CD8-positive, alpha-beta memory T cell (primary cell): ENCODE measurements around the gene COL19A1. TPM values are rescaled to one million over a fixed set of nuclear protein-coding genes. Genes with fewer than 3 reads are reported as not detected.

Source experiments
- CTCF ChIA-PET: fragments of 350-600 bp; sonication (Branson Sonifier 250); formaldehyde crosslinking; loops from one replicate; lab custom pipeline; 2021; ENCODE audit warnings: antibody characterized with exemption; lab: Charles Lee
- POLR2A ChIA-PET: fragments of 350-600 bp; sonication (Branson Sonifier 250); formaldehyde crosslinking; loops from one replicate; lab custom pipeline; 2021; ENCODE audit warnings: antibody characterized with exemption; lab: Charles Lee
- DNase-seq, 5 donors: peaks; one replicate each; pipeline versions ENCODE4 v3.0.0 to v3.0.0-alpha.2; 2020 to 2022; ENCODE audit warnings: mixed read lengths in 1 of 5
- H3K27ac ChIP-seq: one replicate; pipeline ENCODE4 v1.7.0; 2013; ENCODE audit warnings: low read depth, mild to moderate bottlenecking, low read length, moderate library complexity
- H3K27me3 ChIP-seq: 2 replicates; pipeline ENCODE4 v1.7.0; 2013; ENCODE audit warnings: low read length, mild to moderate bottlenecking; ENCODE audit not compliant: insufficient read depth, poor library complexity, severe bottlenecking
- H3K36me3 ChIP-seq: 2 replicates; pipeline ENCODE4 v1.7.0; 2013; ENCODE audit warnings: mild to moderate bottlenecking, low read length, moderate library complexity; ENCODE audit not compliant: insufficient read depth
- H3K4me1 ChIP-seq: 2 replicates; pipeline ENCODE4 v1.7.0; 2013; ENCODE audit warnings: mild to moderate bottlenecking, low read length, moderate library complexity; ENCODE audit not compliant: insufficient read depth
- H3K4me3 ChIP-seq: 2 replicates; pipeline ENCODE4 v1.7.0; 2013; ENCODE audit warnings: mild to moderate bottlenecking, low read length
- H3K9me3 ChIP-seq: 2 replicates; pipeline ENCODE4 v1.7.0; 2013; ENCODE audit warnings: mild to moderate bottlenecking, low read length
- H3K27ac Mint-ChIP-seq, 8 donors: one replicate each; pipeline ENCODE4 v1.8.0; 2020 to 2021; ENCODE audit warnings: mixed read lengths in 8 of 8, mild to moderate bottlenecking in 6 of 8, inconsistent platforms in 3 of 8, moderate library complexity in 3 of 8
- H3K27me3 Mint-ChIP-seq, 2 donors: one replicate each; pipeline ENCODE4 v1.8.0; 2020 to 2021; ENCODE audit warnings: mixed read lengths in 2 of 2, mild to moderate bottlenecking in 1 of 2, moderate library complexity in 1 of 2
- H3K36me3 Mint-ChIP-seq, 3 donors: one replicate each; pipeline ENCODE4 v1.8.0; 2020 to 2021; ENCODE audit warnings: mixed read lengths in 3 of 3, inconsistent platforms in 1 of 3, mild to moderate bottlenecking in 1 of 3
- H3K4me1 Mint-ChIP-seq, 3 donors: one replicate each; pipeline ENCODE4 v1.8.0; 2020 to 2021; ENCODE audit warnings: mixed read lengths in 3 of 3, inconsistent platforms in 1 of 3, mild to moderate bottlenecking in 1 of 3
- H3K4me3 Mint-ChIP-seq, 7 donors: one replicate each; pipeline ENCODE4 v1.8.0; 2020 to 2021; ENCODE audit warnings: mixed read lengths in 7 of 7, mild to moderate bottlenecking in 6 of 7, moderate library complexity in 4 of 7, inconsistent platforms in 2 of 7
- H3K9me3 Mint-ChIP-seq, 5 donors: one replicate each; pipeline ENCODE4 v1.8.0; 2020 to 2022; ENCODE audit warnings: mixed read lengths in 5 of 5, mild to moderate bottlenecking in 3 of 5, moderate library complexity in 2 of 5, inconsistent platforms in 1 of 5
- polyA plus RNA-seq: library from polyadenylated mRNA; unstranded; fragments of 300-500 nt; fragmentation: Illumina TruSeq; gene quantifications from one replicate; pipeline ENCODE4 v1.2.3, GENCODE V29; 2021
- total RNA-seq, 2 experiments: library from RNA; stranded (reverse); gene quantifications; one replicate each; pipeline ENCODE4 v1.2.3, GENCODE V29; 2021

COL19A1 gene
- total and polyA plus RNA-seq, 3 experiments from 2014 or later = 0.07 to 0.33 TPM; not detected in 1

DNA sequence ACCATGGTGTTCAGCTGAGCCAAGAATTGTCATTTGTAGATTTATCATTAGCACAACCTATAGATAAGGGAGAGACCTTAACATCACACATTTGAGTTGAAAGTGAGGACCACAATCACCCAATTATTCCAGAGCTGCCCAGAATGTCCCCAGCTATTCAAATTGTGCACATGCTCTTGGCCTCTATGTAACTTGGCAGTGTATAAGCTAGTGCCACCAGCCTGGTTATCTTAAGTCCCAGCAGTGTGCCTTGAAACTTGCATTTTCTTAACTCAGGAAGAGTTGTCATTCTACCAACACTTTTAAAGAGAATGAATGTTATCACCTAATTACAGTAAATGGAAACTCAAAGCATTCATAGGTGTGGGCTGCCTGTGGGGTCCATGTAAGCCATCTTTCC is 245.4 kb downstream of the COL19A1 start:
- no peak overlapping the region for H3K4me3 Mint-ChIP-seq
- DNase-seq = no peak
- Histone ChIP-seq H3K27me3 (no peaks in the 10 kb centered on the region), H3K36me3 (no peaks in the 10 kb centered on the region), H3K27ac (no peak overlapping the region), H3K4me1 (no peaks in the 10 kb centered on the region), H3K9me3 (no peaks in the 10 kb centered on the region), H3K4me3 (no peak overlapping the region)
- peaks cover 0 to 6% of the 10 kb centered on the region in 2 donors for H3K27me3 Mint-ChIP-seq
- ChIA-PET POLR2A (no interaction called here), CTCF (no interaction called here)
- H3K27ac Mint-ChIP-seq = no peak overlapping the region
- no peaks in the 10 kb centered on the region for H3K9me3 Mint-ChIP-seq
- H3K36me3 Mint-ChIP-seq = no peaks in the 10 kb centered on the region
- H3K4me1 Mint-ChIP-seq = no peaks in the 10 kb centered on the region

DNA sequence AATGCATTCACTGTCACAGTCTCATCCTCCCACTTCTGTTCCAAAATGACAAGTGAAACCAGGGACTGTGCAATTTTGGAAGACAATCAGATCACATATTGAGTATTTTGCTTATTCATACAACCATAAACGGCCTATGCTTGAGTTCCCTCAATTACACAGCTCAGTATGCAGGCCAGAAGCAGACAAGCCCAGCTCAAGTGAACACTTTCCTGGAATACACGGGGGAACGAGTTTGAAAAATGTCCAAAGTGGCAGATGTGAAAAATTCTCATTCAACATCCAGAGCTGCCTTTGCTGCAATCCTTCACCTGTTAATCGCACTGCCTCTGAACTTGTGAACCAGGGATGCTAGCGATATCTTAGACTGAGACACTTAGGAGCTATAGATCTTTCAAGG is 246.4 kb downstream of the COL19A1 start:
- ChIA-PET CTCF (no interaction called here), POLR2A (no interaction called here)
- no peaks in the 10 kb centered on the region for H3K4me1 ChIP-seq
- Mint-ChIP-seq H3K4me1 (no peaks in the 10 kb centered on the region), H3K36me3 (no peaks in the 10 kb centered on the region), H3K4me3 (no peak overlapping the region), H3K27ac (peak overlapping the region in 1 of 8 donors; percentile 18), H3K9me3 (no peaks in the 10 kb centered on the region), H3K27me3 (peaks cover 0 to 6% of the 10 kb centered on the region in 2 donors)
- no peaks in the 10 kb centered on the region for H3K9me3 ChIP-seq
- H3K27me3 ChIP-seq = no peaks in the 10 kb centered on the region
- no peak overlapping the region for H3K4me3 ChIP-seq
- H3K27ac ChIP-seq = no peak overlapping the region
- no peaks in the 10 kb centered on the region for H3K36me3 ChIP-seq
- no peak for DNase-seq

DNA sequence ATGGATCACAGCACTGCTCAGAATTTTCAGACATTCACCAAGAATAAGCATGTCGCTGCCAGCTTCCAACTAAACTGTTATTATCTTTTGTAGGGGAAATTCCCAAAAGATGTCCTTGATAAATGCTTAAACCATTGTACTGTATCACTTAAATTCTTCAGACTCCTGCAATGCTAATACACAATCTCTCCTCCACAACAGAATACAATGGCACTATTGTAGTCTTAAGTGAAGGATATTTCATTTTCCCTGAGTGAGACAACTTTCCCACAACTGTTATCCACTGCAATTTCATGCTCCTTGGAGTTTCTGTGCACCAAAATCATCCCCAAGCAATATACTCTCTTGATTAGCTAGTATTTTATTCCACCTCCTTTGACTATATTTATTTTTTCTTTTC is 246.8 kb downstream of the COL19A1 start:
- Histone ChIP-seq H3K4me3 (no peak overlapping the region), H3K36me3 (no peaks in the 10 kb centered on the region), H3K9me3 (no peaks in the 10 kb centered on the region), H3K4me1 (no peaks in the 10 kb centered on the region), H3K27ac (no peak overlapping the region), H3K27me3 (no peaks in the 10 kb centered on the region)
- ChIA-PET POLR2A (no interaction called here), CTCF (no interaction called here)
- H3K9me3 Mint-ChIP-seq = no peaks in the 10 kb centered on the region
- no peak overlapping the region for H3K4me3 Mint-ChIP-seq
- H3K27ac Mint-ChIP-seq = no peak overlapping the region
- no peaks in the 10 kb centered on the region for H3K36me3 Mint-ChIP-seq
- H3K27me3 Mint-ChIP-seq = peaks cover 0 to 4% of the 10 kb centered on the region in 2 donors
- no peaks in the 10 kb centered on the region for H3K4me1 Mint-ChIP-seq
- no peak for DNase-seq

DNA sequence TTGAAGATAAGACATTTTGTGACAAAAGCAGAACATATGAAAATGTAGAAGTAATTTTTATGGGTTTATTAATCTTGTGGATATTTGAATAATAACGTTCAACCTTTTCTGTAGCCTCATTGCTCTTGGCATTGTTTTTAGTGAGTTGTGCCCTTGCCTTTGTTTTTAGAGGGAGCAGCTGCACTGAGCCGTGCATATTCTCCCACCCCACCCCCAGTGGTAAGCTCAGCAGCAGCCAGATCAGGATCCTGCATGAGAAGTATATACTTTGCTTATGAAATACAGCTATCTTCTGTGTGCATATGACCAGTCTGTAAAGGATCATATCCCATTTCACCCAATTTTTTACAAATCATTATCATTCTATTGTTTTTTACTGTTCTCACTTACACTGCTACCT is 252.3 kb downstream of the COL19A1 start:
- no peaks in the 10 kb centered on the region for H3K27me3 ChIP-seq
- H3K4me3 ChIP-seq = no peak overlapping the region
- Mint-ChIP-seq H3K4me1 (no peaks in the 10 kb centered on the region), H3K9me3 (peaks cover 0 to 2% (median 0%) of the 10 kb centered on the region in 5 donors), H3K27me3 (peaks cover 0 to 3% of the 10 kb centered on the region in 2 donors), H3K36me3 (no peaks in the 10 kb centered on the region), H3K4me3 (no peak overlapping the region), H3K27ac (no peak overlapping the region)
- no peaks in the 10 kb centered on the region for H3K4me1 ChIP-seq
- no peaks in the 10 kb centered on the region for H3K9me3 ChIP-seq
- ChIA-PET POLR2A (no interaction called here), CTCF (no interaction called here)
- no peak overlapping the region for H3K27ac ChIP-seq
- H3K36me3 ChIP-seq = no peaks in the 10 kb centered on the region
- DNase-seq = no peak

DNA sequence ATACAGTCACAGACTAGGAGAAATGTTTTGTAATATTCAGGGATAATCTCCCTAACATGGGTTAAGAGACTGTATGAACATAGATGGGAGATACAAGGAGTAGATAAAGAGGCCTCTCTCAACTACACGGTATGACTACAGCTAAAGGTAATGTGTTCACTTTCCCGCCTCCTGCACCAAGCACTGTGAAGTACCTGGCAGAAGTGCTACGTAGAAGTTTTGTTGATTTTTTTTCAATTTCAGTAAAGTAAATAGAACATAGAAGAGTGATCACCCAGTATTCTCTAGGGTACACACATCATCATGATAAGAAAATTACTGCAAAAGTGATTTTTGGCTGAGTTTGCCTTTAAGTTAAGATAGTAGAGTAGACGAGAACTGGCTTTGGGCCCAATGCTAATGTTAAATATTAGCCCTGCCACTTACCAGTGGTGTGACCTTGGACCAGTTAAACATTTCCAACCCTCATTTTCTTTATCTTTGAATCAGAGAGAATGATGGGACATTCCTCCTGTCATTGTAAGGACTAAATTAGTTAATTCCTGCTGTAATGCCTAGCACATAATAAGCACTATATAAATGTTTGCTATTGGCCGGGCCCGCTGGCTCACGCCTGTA is 253.0 kb downstream of the COL19A1 start:
- H3K4me3 Mint-ChIP-seq = no peak overlapping the region
- no peaks in the 10 kb centered on the region for H3K4me1 ChIP-seq
- no peaks in the 10 kb centered on the region for H3K36me3 ChIP-seq
- no peak overlapping the region for H3K4me3 ChIP-seq
- H3K9me3 ChIP-seq = no peaks in the 10 kb centered on the region
- POLR2A ChIA-PET = no interaction called here
- H3K27me3 Mint-ChIP-seq = peaks cover 0 to 3% of the 10 kb centered on the region in 2 donors
- H3K27ac Mint-ChIP-seq = no peak overlapping the region
- H3K36me3 Mint-ChIP-seq = no peaks in the 10 kb centered on the region
- DNase-seq = no peak
- H3K27ac ChIP-seq = no peak overlapping the region
- H3K9me3 Mint-ChIP-seq = peaks cover 0 to 2% (median 0%) of the 10 kb centered on the region in 5 donors
- no peaks in the 10 kb centered on the region for H3K4me1 Mint-ChIP-seq
- CTCF ChIA-PET = interaction anchor here (0.7 kb wide), 1 partner anchor 657 kb away, joined by 3 read pairs; no protein-coding TSS in a partner anchor
- H3K27me3 ChIP-seq = no peaks in the 10 kb centered on the region

DNA sequence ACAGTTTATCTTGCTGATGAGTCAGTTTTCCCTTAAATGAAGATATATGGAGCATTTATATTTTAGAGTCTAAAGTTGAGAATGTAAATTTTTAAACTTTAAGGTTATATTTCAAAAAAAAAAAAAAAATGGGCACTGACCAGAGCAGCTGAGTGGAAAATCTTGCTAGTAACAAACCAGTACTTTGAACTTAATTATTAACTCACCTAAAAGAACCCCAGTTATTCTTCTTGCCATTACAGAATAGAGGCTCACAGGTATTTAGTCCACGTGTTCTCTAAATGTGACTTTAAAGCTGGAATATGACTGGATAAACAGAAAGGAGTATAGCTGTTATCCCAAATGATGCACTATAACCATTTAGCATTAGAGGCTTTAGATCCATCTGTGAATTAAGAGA is 258.1 kb downstream of the COL19A1 start:
- Histone ChIP-seq H3K27me3 (no peaks in the 10 kb centered on the region), H3K36me3 (no peaks in the 10 kb centered on the region), H3K9me3 (no peaks in the 10 kb centered on the region), H3K27ac (no peak overlapping the region), H3K4me3 (no peak overlapping the region), H3K4me1 (no peaks in the 10 kb centered on the region)
- no peak overlapping the region for H3K4me3 Mint-ChIP-seq
- POLR2A ChIA-PET = no interaction called here
- CTCF ChIA-PET = no interaction called here
- no peak for DNase-seq
- H3K4me1 Mint-ChIP-seq = no peaks in the 10 kb centered on the region
- H3K9me3 Mint-ChIP-seq = peaks cover 0 to 2% (median 0%) of the 10 kb centered on the region in 5 donors
- no peak overlapping the region for H3K27ac Mint-ChIP-seq
- H3K27me3 Mint-ChIP-seq = no peaks in the 10 kb centered on the region
- no peaks in the 10 kb centered on the region for H3K36me3 Mint-ChIP-seq

DNA sequence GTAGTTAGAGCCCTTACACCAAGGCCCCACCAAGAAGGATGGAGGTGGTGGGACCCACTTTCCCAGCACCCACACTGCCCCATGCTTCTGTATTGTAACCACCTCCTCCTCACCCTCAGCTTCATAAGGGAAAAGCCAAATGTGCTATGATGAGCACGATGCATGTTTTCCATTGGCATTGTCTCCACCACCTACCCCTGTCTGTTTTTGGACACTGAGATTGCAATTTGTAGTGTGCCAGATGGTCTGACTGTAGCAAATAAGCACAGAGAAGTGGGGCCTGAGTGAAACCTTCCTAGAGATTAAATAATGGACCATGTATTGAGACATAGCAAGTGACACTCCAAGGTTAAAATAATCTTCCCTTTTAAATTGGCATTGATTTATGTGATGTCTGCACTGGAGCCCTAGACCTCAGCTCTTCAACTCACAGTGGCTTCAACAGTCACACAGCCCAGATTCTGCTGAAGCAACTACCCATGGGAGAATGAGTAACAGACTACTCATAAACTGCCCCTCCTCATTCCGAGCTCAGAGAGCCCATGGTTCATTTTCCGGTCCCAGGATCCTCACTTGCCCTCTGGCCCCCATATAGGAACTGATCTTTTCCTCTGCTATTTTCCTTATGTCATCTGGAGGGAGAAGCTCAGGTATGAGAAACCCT is 258.7 kb downstream of the COL19A1 start:
- Mint-ChIP-seq H3K4me1 (no peaks in the 10 kb centered on the region), H3K36me3 (no peaks in the 10 kb centered on the region), H3K27me3 (no peaks in the 10 kb centered on the region), H3K4me3 (no peak overlapping the region), H3K9me3 (peaks cover 0 to 2% (median 0%) of the 10 kb centered on the region in 5 donors), H3K27ac (no peak overlapping the region)
- Histone ChIP-seq H3K36me3 (no peaks in the 10 kb centered on the region), H3K27ac (no peak overlapping the region), H3K4me3 (no peak overlapping the region), H3K9me3 (no peaks in the 10 kb centered on the region), H3K4me1 (no peaks in the 10 kb centered on the region), H3K27me3 (no peaks in the 10 kb centered on the region)
- no peak for DNase-seq
- CTCF ChIA-PET = no interaction called here
- POLR2A ChIA-PET = no interaction called here

DNA sequence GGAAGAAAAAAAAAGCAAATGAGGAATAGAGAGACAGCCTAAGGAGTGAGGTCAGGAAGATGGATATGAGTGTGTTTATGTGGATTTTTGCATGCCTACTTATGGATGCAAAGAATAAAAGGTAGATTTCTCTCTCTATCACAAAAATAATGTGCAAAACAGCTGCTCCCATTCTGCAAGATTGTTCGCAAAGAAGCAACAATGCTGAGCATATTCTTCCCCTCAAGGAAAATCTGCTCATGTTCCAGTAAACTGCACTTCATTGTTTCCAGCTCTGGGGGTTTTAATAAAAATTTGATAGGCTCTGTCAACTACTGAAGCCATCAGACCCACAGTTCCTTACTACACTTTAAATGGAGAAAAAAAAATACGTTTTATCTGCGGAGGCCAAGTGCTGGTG is 259.2 kb downstream of the COL19A1 start:
- peaks cover 0 to 2% (median 0%) of the 10 kb centered on the region in 5 donors for H3K9me3 Mint-ChIP-seq
- H3K27ac Mint-ChIP-seq = no peak overlapping the region
- no peak overlapping the region for H3K4me3 ChIP-seq
- ChIA-PET POLR2A (no interaction called here), CTCF (no interaction called here)
- H3K27me3 ChIP-seq = no peaks in the 10 kb centered on the region
- no peak overlapping the region for H3K27ac ChIP-seq
- DNase-seq = no peak
- H3K36me3 Mint-ChIP-seq = no peaks in the 10 kb centered on the region
- no peaks in the 10 kb centered on the region for H3K27me3 Mint-ChIP-seq
- H3K36me3 ChIP-seq = no peaks in the 10 kb centered on the region
- no peak overlapping the region for H3K4me3 Mint-ChIP-seq
- H3K9me3 ChIP-seq = no peaks in the 10 kb centered on the region
- no peaks in the 10 kb centered on the region for H3K4me1 ChIP-seq
- no peaks in the 10 kb centered on the region for H3K4me1 Mint-ChIP-seq
